ENCODE data around the gene SNCA.

Gene SNCA

DNA sequence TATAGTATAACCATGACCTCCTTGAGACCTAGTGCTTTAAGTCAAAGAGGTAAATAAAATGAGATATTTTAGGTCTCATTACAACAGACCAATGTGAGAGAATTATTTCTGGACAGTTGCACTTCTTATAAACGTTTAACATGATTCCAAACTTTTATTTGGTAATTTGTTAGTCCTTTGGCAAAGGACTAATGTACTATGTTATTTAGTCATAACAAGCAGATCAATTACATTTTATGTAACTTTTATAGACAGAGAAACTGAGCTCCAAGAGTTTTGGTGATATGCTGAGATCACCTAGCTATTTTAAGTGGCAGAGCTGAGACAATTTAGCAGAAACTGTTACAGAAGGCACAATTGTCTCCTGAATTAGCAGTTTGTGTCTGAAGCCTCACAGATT, 2.6 kb upstream of the SNCA start:
- Histone ChIP-seq H3K9me3 (ENCODE audit: control insufficient read depth, insufficient read depth, low read length) (no peaks in the 10 kb centered on the region), H3K4me1 (ENCODE audit: control insufficient read depth, insufficient read depth, low read length) (no peaks in the 10 kb centered on the region), H3K27me3 (ENCODE audit: control insufficient read depth, insufficient read depth, low read length) (peaks cover 6% of the 10 kb centered on the region; the same call in 1 of the 2 replicates), H3K27ac (ENCODE audit: low read length) (no peak overlapping the region), H3K36me3 (ENCODE audit: control insufficient read depth, insufficient read depth, low read length) (no peaks in the 10 kb centered on the region), H3K4me3 (ENCODE audit: low read length) (no peak overlapping the region)
- no peak for DNase-seq (ENCODE audit: low read depth, low spot score)
- no CpG with 5 or more reads among the region's 1 CpG for WGBS (ENCODE audit: insufficient coverage, insufficient read length)

DNA sequence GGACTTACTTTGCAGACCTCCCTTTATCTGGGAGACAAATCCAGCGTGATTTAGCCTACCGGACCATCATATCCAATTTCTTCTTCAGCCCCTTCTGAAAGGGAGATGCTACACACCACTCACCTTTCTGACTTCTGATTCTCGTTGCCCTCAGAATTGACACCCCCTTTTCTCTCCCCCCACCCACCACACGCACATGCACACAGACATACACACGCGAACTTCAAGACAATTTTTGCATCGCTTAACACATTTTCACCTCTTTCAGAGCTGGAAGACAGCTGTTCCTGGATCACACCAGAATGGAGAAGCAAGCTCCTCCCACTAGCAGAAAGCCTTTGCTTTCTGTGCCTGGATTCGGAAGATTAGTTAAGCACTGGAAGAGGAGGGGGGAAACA, 1.0 kb upstream of the SNCA start:
- no peak overlapping the region for H3K27ac ChIP-seq (ENCODE audit: low read length)
- DNase-seq (ENCODE audit: low read depth, low spot score), result no peak

GRCh38 chr4:89837385-89837992, 528 bp upstream of the SNCA start:
- Histone ChIP-seq H3K4me3 (ENCODE audit: low read length) (peak overlapping the region; percentile 62; the same call in 1 of the 2 replicates), H3K4me1 (ENCODE audit: control insufficient read depth, insufficient read depth, low read length) (no peaks in the 10 kb centered on the region), H3K36me3 (ENCODE audit: control insufficient read depth, insufficient read depth, low read length) (no peaks in the 10 kb centered on the region), H3K9me3 (ENCODE audit: control insufficient read depth, insufficient read depth, low read length) (no peaks in the 10 kb centered on the region), H3K27ac (ENCODE audit: low read length) (no peak overlapping the region), H3K27me3 (ENCODE audit: control insufficient read depth, insufficient read depth, low read length) (peaks cover 6% of the 10 kb centered on the region; the same call in 1 of the 2 replicates)
- no CpG with 5 or more reads among the region's 30 CpGs for WGBS (ENCODE audit: insufficient coverage, insufficient read length)
- peak; percentile 25 for DNase-seq (ENCODE audit: low read depth, low spot score)

More for the DNA sequence above, 1.0 kb upstream of the SNCA start:
- Histone ChIP-seq H3K36me3 (ENCODE audit: control insufficient read depth, insufficient read depth, low read length) (no peaks in the 10 kb centered on the region), H3K27me3 (ENCODE audit: control insufficient read depth, insufficient read depth, low read length) (peaks cover 6% of the 10 kb centered on the region; the same call in 1 of the 2 replicates), H3K4me1 (ENCODE audit: control insufficient read depth, insufficient read depth, low read length) (no peaks in the 10 kb centered on the region), H3K9me3 (ENCODE audit: control insufficient read depth, insufficient read depth, low read length) (no peaks in the 10 kb centered on the region), H3K4me3 (ENCODE audit: low read length) (peak overlapping the region; percentile 62; the same call in 1 of the 2 replicates)
- no CpG with 5 or more reads among the region's 8 CpGs for WGBS (ENCODE audit: insufficient coverage, insufficient read length)

DNA sequence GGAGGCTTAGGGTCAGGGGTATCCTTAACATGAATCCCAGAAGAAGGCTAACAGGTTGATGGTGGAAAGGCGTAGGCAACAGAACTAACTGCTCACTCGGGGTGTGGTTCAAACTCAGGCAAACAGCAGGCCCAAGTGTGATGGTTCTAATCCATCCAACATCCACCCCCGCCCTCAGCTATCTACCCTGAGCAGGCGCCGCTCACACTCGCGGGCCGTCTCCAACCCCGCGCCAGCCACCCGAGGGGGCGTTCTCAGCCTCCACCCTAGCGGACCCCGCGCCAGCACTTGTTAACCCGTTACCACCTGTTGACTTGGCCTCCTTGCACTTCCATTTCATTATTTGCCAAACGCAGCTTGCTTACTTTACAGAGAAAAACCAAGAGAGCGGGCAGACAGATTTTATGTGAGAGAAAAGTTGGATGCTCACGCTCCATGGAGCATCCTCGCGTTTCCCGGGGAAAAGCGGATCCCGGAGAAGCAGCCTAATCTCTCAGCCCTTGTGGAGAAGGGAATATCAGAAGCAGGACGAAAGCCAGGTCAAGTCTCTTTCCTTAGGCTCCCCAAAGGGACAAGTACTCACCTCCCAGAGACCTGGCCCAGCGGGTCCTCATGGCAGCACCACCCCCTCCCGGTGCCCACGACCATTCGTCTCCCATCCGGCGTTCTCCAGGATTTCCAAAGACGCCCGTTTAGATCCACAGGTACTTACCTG, 773 bp downstream of the SNCA start:
- H3K9me3 ChIP-seq (ENCODE audit: control insufficient read depth, insufficient read depth, low read length), result no peaks in the 10 kb centered on the region
- no CpG with 5 or more reads among the region's 33 CpGs for WGBS (ENCODE audit: insufficient coverage, insufficient read length)
- H3K4me1 ChIP-seq (ENCODE audit: control insufficient read depth, insufficient read depth, low read length), result no peaks in the 10 kb centered on the region
- H3K27ac ChIP-seq (ENCODE audit: low read length), result no peak overlapping the region
- DNase-seq (ENCODE audit: low read depth, low spot score), result no peak
- peaks cover 6% of the 10 kb centered on the region; the same call in 1 of the 2 replicates for H3K27me3 ChIP-seq (ENCODE audit: control insufficient read depth, insufficient read depth, low read length)
- H3K36me3 ChIP-seq (ENCODE audit: control insufficient read depth, insufficient read depth, low read length), result no peaks in the 10 kb centered on the region
- peak overlapping the region; percentile 62; the same call in 1 of the 2 replicates for H3K4me3 ChIP-seq (ENCODE audit: low read length)

- Histone ChIP-seq H3K4me3 (ENCODE audit: low read length) (no peak overlapping the region), H3K27me3 (ENCODE audit: control insufficient read depth, insufficient read depth, low read length) (peaks cover 6% of the 10 kb centered on the region; the same call in 1 of the 2 replicates), H3K36me3 (ENCODE audit: control insufficient read depth, insufficient read depth, low read length) (no peaks in the 10 kb centered on the region), H3K9me3 (ENCODE audit: control insufficient read depth, insufficient read depth, low read length) (no peaks in the 10 kb centered on the region), H3K27ac (ENCODE audit: low read length) (no peak overlapping the region), H3K4me1 (ENCODE audit: control insufficient read depth, insufficient read depth, low read length) (no peaks in the 10 kb centered on the region)
- DNase-seq (ENCODE audit: low read depth, low spot score), result no peak
- no CpG with 5 or more reads among the region's 1 CpG for WGBS (ENCODE audit: insufficient coverage, insufficient read length)
These were observed 1.5 kb downstream of the SNCA start for GRCh38 chr4:89835413-89835812.

- no peaks in the 10 kb centered on the region for H3K9me3 ChIP-seq (ENCODE audit: control insufficient read depth, insufficient read depth, low read length)
- H3K27ac ChIP-seq (ENCODE audit: low read length), result no peak overlapping the region
- no peaks in the 10 kb centered on the region for H3K36me3 ChIP-seq (ENCODE audit: control insufficient read depth, insufficient read depth, low read length)
- no peaks in the 10 kb centered on the region for H3K4me1 ChIP-seq (ENCODE audit: control insufficient read depth, insufficient read depth, low read length)
- WGBS (ENCODE audit: insufficient coverage, insufficient read length), result no CpG with 5 or more reads among the region's 1 CpG
- peaks cover 6% of the 10 kb centered on the region; the same call in 1 of the 2 replicates for H3K27me3 ChIP-seq (ENCODE audit: control insufficient read depth, insufficient read depth, low read length)
- H3K4me3 ChIP-seq (ENCODE audit: low read length), result no peak overlapping the region
- DNase-seq (ENCODE audit: low read depth, low spot score), result no peak
These were observed 2.3 kb downstream of the SNCA start for GRCh38 chr4:89834486-89835209.

DNA sequence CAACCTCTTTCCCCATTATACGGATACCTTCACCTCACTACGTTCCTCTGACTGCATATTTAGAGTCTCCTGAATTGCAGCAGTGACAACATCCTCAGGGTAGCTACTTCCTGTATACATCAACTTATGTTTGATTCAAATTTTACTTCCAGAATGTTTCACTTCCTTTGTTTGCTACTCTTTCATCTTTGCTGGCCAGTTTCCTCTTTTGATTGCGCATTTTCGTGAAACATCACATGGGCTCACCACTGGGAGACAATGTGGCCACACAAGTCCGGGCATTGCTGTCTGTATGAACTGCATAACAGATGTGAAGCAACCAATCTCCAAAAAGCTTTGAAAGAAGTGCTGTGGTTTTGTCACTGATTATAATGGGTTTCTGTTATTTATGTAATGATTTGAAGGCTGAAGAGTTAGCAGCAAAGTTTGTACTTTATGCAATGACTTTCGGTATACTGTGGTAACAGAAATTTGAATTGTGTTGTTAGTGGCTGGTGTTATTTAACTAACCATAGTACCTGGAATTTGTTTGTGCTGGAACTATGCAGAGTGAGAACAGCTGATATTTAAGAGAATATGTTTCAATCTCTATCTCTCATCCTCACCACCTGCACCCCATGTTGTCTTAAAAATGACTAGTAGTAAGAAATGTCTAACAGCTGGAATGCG, 7.4 kb downstream of the SNCA start:
- DNase-seq (ENCODE audit: low read depth, low spot score), result no peak
- Histone ChIP-seq H3K27me3 (ENCODE audit: control insufficient read depth, insufficient read depth, low read length) (no peaks in the 10 kb centered on the region), H3K36me3 (ENCODE audit: control insufficient read depth, insufficient read depth, low read length) (no peaks in the 10 kb centered on the region), H3K27ac (ENCODE audit: low read length) (no peak overlapping the region), H3K4me1 (ENCODE audit: control insufficient read depth, insufficient read depth, low read length) (no peaks in the 10 kb centered on the region), H3K9me3 (ENCODE audit: control insufficient read depth, insufficient read depth, low read length) (no peaks in the 10 kb centered on the region), H3K4me3 (ENCODE audit: low read length) (no peak overlapping the region)
- WGBS (ENCODE audit: insufficient coverage, insufficient read length), result no CpG with 5 or more reads among the region's 7 CpGs

DNA sequence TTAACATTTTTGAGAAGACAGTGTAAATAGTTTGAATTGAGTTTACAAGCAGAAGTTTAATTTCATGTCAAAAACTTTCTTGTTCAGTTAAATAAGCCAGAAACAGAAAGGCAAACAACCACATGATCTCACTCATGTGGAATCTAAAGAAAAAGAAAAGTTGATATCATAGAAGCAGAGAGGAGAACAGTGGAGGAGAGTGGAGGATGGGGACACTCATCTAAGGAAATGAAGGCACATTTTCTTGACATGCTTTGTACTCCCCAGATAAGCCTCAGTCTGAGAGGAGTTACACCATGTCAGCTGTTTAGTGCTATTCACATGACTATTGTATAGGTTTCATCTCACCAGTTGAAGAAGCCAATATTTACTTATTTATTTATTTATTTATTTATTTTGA, 13.5 kb downstream of the SNCA start:
- H3K36me3 ChIP-seq (ENCODE audit: control insufficient read depth, insufficient read depth, low read length), result no peaks in the 10 kb centered on the region
- H3K4me3 ChIP-seq (ENCODE audit: low read length), result no peak overlapping the region
- no peak overlapping the region for H3K27ac ChIP-seq (ENCODE audit: low read length)
- no peaks in the 10 kb centered on the region for H3K27me3 ChIP-seq (ENCODE audit: control insufficient read depth, insufficient read depth, low read length)
- no peaks in the 10 kb centered on the region for H3K4me1 ChIP-seq (ENCODE audit: control insufficient read depth, insufficient read depth, low read length)
- no peaks in the 10 kb centered on the region for H3K9me3 ChIP-seq (ENCODE audit: control insufficient read depth, insufficient read depth, low read length)
- DNase-seq (ENCODE audit: low read depth, low spot score), result no peak

- H3K27ac ChIP-seq (ENCODE audit: low read length), result no peak overlapping the region
- H3K9me3 ChIP-seq (ENCODE audit: control insufficient read depth, insufficient read depth, low read length), result no peaks in the 10 kb centered on the region
- H3K4me3 ChIP-seq (ENCODE audit: low read length), result no peak overlapping the region
- no peak for DNase-seq (ENCODE audit: low read depth, low spot score)
- no peaks in the 10 kb centered on the region for H3K4me1 ChIP-seq (ENCODE audit: control insufficient read depth, insufficient read depth, low read length)
- WGBS (ENCODE audit: insufficient coverage, insufficient read length), result no CpG with 5 or more reads among the region's 1 CpG
- no peaks in the 10 kb centered on the region for H3K36me3 ChIP-seq (ENCODE audit: control insufficient read depth, insufficient read depth, low read length)
- H3K27me3 ChIP-seq (ENCODE audit: control insufficient read depth, insufficient read depth, low read length), result no peaks in the 10 kb centered on the region
These were observed 15.3 kb downstream of the SNCA start for GRCh38 chr4:89821612-89822011.

DNA sequence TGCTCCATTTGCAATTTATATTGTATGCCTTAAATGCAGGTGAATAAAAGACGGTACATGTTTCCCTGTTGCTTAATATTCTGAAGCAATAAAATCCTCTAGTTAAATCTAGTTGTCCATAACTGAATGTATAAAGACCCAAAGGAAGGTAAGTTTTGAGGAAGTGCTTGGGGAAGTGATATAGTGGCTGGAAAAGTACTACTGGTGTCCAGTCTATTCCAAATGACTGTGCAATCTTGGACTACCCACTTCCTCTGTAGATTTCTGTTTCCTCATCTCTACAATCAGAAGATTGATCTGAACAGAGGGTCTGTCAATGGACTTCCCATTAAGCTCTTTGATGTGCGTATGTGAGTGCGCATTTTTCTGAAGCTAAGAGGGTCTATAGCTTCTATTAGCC, 17.0 kb downstream of the SNCA start:
- Histone ChIP-seq H3K36me3 (ENCODE audit: control insufficient read depth, insufficient read depth, low read length) (no peaks in the 10 kb centered on the region), H3K9me3 (ENCODE audit: control insufficient read depth, insufficient read depth, low read length) (no peaks in the 10 kb centered on the region), H3K27ac (ENCODE audit: low read length) (no peak overlapping the region), H3K27me3 (ENCODE audit: control insufficient read depth, insufficient read depth, low read length) (no peaks in the 10 kb centered on the region), H3K4me1 (ENCODE audit: control insufficient read depth, insufficient read depth, low read length) (no peaks in the 10 kb centered on the region), H3K4me3 (ENCODE audit: low read length) (no peak overlapping the region)
- DNase-seq (ENCODE audit: low read depth, low spot score), result no peak
- WGBS (ENCODE audit: insufficient coverage, insufficient read length), result no CpG with 5 or more reads among the region's 3 CpGs

All from iPS DF 6.9 (cell line).